WTC11 (cell line): ENCODE results near the gene MTA1. TPM values are rescaled to one million over a fixed set of nuclear protein-coding genes. Genes with fewer than 3 reads are reported as not detected.

Source experiments
- ATAC-seq: fragments of 200-7000 bp; cut with Tn5 transposase; 2 replicates; pipeline ENCODE4 v1.10.0; 2021; ENCODE audit warnings: mild to moderate bottlenecking, moderate library complexity
- CTCF ChIA-PET: fragments of 300-600 bp; sonication (Branson Sonifier 250); formaldehyde crosslinking; loops from one replicate; lab custom pipeline; 2021; ENCODE audit warnings: antibody characterized with exemption; lab: Charles Lee
- POLR2A ChIA-PET: fragments of 350-600 bp; sonication (Branson Sonifier 250); formaldehyde crosslinking; loops from one replicate; lab custom pipeline; 2021; ENCODE audit warnings: antibody characterized with exemption; lab: Charles Lee
- DNase-seq: peaks from one replicate; pipeline ENCODE4 v3.0.0; 2021; ENCODE audit warnings: low spot score
- H3K27ac Mint-ChIP-seq: 2 replicates; pipeline ENCODE4 v1.8.0; 2021; ENCODE audit warnings: mixed read lengths
- H3K27me3 Mint-ChIP-seq: 2 replicates; pipeline ENCODE4 v1.8.0; 2021; ENCODE audit warnings: low read depth, mild to moderate bottlenecking, moderate library complexity, mixed read lengths
- H3K36me3 Mint-ChIP-seq: 2 replicates; pipeline ENCODE4 v1.8.0; 2021; ENCODE audit warnings: mixed read lengths
- H3K4me1 Mint-ChIP-seq: 2 replicates; pipeline ENCODE4 v1.8.0; 2022; ENCODE audit warnings: mixed read lengths
- H3K4me3 Mint-ChIP-seq: 2 replicates; pipeline ENCODE4 v1.8.0; 2021; ENCODE audit warnings: mild to moderate bottlenecking, moderate library complexity, mixed read lengths
- H3K9me3 Mint-ChIP-seq: 2 replicates; pipeline ENCODE4 v1.8.0; 2021; ENCODE audit warnings: mixed read lengths
- ATF6 ChIP-seq: sonication (generic); formaldehyde crosslinking; IDR thresholded peaks from 2 replicates; pipeline ENCODE4 v1.8.1; 2023; ENCODE audit warnings: mild to moderate bottlenecking, missing genetic modification reagents
- CREB1 ChIP-seq: sonication (generic); formaldehyde crosslinking; IDR thresholded peaks from 2 replicates; pipeline ENCODE4 v1.8.0; 2023; ENCODE audit warnings: mild to moderate bottlenecking, missing genetic modification reagents
- E2F4 ChIP-seq: sonication (generic); formaldehyde crosslinking; IDR thresholded peaks from 2 replicates; pipeline ENCODE4 v1.8.1; 2022; ENCODE audit warnings: low read depth, mild to moderate bottlenecking, moderate library complexity, missing genetic modification reagents, borderline replicate concordance
- EMX1 ChIP-seq: fragments of 250-450 bp; sonication (Bioruptor Pico); IDR thresholded peaks from 2 replicates; pipeline ENCODE4 v1.8.0; 2021; ENCODE audit warnings: mild to moderate bottlenecking
- GTF2I ChIP-seq: fragments of 250-450 bp; sonication (Bioruptor Pico); conservative IDR thresholded peaks from 2 replicates; pipeline ENCODE4 v1.4.0; 2021; ENCODE audit warnings: mild to moderate bottlenecking
- HMGA2 ChIP-seq: fragments of 250-450 bp; sonication (Bioruptor Pico); IDR thresholded peaks from 2 replicates; pipeline ENCODE4 v1.4.0; 2021; ENCODE audit warnings: mild to moderate bottlenecking, moderate library complexity
- JUN ChIP-seq: sonication (generic); formaldehyde crosslinking; IDR thresholded peaks from 2 replicates; pipeline ENCODE4 v1.8.0; 2023; ENCODE audit warnings: mild to moderate bottlenecking, missing genetic modification reagents
- NR1H2 ChIP-seq: sonication (generic); formaldehyde crosslinking; IDR thresholded peaks from 2 replicates; pipeline ENCODE4 v1.9.0; 2021; ENCODE audit warnings: mild to moderate bottlenecking, moderate library complexity, missing genetic modification reagents
- PRRX2 ChIP-seq: fragments of 250-450 bp; sonication (Bioruptor Pico); IDR thresholded peaks from 2 replicates; pipeline ENCODE4 v1.8.0; 2021; ENCODE audit warnings: mild to moderate bottlenecking
- SP1 ChIP-seq: sonication (generic); formaldehyde crosslinking; conservative IDR thresholded peaks from 2 replicates; pipeline ENCODE4 v1.8.1; 2022; ENCODE audit warnings: missing genetic modification reagents
- TEAD4 ChIP-seq: sonication (generic); formaldehyde crosslinking; IDR thresholded peaks from 2 replicates; pipeline ENCODE4 v1.8.0; 2022; ENCODE audit warnings: mild to moderate bottlenecking, missing genetic modification reagents
- ZBTB21 ChIP-seq: sonication (generic); formaldehyde crosslinking; IDR thresholded peaks from 2 replicates; pipeline ENCODE4 v1.8.1; 2023; ENCODE audit warnings: mild to moderate bottlenecking, missing genetic modification reagents, borderline replicate concordance
- ZNF121 ChIP-seq: sonication (generic); formaldehyde crosslinking; IDR thresholded peaks from 2 replicates; pipeline ENCODE4 v1.8.0; 2023; ENCODE audit warnings: missing genetic modification reagents
- ZNF423 ChIP-seq: fragments of 250-450 bp; sonication (Bioruptor Pico); IDR thresholded peaks from 2 replicates; pipeline ENCODE4 v2.1.2; 2022; ENCODE audit warnings: mild to moderate bottlenecking, moderate library complexity
- ZNF532 ChIP-seq: fragments of 250-450 bp; sonication (Bioruptor Pico); IDR thresholded peaks from 2 replicates; pipeline ENCODE4 v1.9.0; 2021; ENCODE audit warnings: mild to moderate bottlenecking, borderline replicate concordance
- ZNF671 ChIP-seq: fragments of 250-450 bp; sonication (Bioruptor Pico); IDR thresholded peaks from 2 replicates; pipeline ENCODE4 v1.8.0; 2021; ENCODE audit warnings: mild to moderate bottlenecking
- total RNA-seq: library from RNA; stranded (reverse); gene quantifications from 3 replicates; pipeline ENCODE4 v1.2.3, GENCODE V29; 2021
- TF ChIP-seq, protein P1 (sequence below): sonication (generic); formaldehyde crosslinking; IDR thresholded peaks from 2 replicates; pipeline ENCODE4 v1.8.0; 2022; ENCODE audit warnings: mild to moderate bottlenecking, missing genetic modification reagents
- TF ChIP-seq, protein P2 (sequence below): fragments of 250-450 bp; sonication (Bioruptor Pico); IDR thresholded peaks from 2 replicates; pipeline ENCODE4 v1.9.0; 2021; ENCODE audit warnings: moderate library complexity, mild to moderate bottlenecking, inconsistent platforms, borderline replicate concordance
- TF ChIP-seq, protein P3 (sequence below): sonication (generic); formaldehyde crosslinking; IDR thresholded peaks from 2 replicates; pipeline ENCODE4 v1.8.0; 2022; ENCODE audit warnings: mild to moderate bottlenecking, missing genetic modification reagents
- TF ChIP-seq, protein P4 (sequence below): fragments of 200-600 bp; IDR thresholded peaks from 2 replicates; pipeline ENCODE4 v1.8.0; 2022; ENCODE audit warnings: antibody characterized with exemption

MTA1 gene
- total RNA-seq, 1 experiment from 2014 or later: 279 TPM

DNA sequence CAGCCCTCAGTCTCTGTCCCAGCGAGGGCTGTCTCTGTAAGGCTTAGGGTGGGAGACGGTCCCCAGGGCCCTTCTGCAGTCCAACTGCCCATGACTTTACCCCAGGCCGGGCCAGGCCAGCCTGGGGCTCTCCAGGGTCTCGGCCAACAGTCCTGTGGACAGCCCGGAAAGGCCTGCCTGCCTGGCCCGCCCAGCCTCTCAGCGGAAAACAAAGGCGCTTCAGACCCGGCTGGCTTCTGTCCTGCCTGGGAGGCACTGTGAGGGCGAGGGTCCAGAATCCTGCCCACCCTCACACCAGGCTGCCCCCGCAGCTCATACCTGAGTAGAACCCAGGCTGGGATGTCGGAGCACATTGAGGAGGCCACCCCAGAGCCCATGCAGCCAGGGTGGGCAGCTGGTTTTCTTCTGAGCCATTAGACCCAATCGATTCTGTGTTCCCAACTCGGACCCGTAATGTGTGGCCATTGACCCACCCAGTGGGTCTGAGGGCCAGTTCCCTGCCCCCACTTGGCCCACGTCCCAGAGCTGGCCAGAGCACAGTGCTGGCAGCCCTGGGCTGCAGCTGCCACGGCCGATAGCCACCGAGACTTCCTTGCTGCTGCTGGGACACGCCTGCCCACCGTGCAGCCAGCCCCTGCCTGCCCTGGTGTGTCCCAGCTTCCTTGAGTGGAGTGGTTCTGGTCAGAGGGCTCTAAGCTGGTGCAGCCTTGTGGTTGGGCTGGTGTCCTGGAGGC lies 56.6 kb downstream of the MTA1 start:
- Mint-ChIP-seq H3K27ac (no peak overlapping the region), H3K36me3 (no peaks in the 10 kb centered on the region), H3K27me3 (peaks cover 57% of the 10 kb centered on the region), H3K9me3 (no peaks in the 10 kb centered on the region), H3K4me3 (peak overlapping the region; percentile 49; the same call in 1 of the 2 replicates), H3K4me1 (peaks cover 13% of the 10 kb centered on the region; the same call in 1 of the 2 replicates)
- peak; percentile 51; the same call in 1 of the 2 replicates for TF ChIP-seq ZNF121
- no peak for TF ChIP-seq ZNF532
- no peak for TF ChIP-seq ATF6 (CRISPR knock-in tag)
- ATAC-seq: no peak
- ChIA-PET POLR2A (no interaction called here), CTCF (interaction anchor here (1.0 to 1.8 kb wide), 4 partner anchors 9 to 113 kb away, joined by 3 to 9 read pairs (median 3); no protein-coding TSS in a partner anchor)
- no peak for DNase-seq

- H3K4me1 Mint-ChIP-seq: peaks cover 17% of the 10 kb centered on the region
- DNase-seq (no peak), ATAC-seq (no peak)
- no peaks in the 10 kb centered on the region for H3K9me3 Mint-ChIP-seq
- ChIA-PET CTCF (interaction anchor here (1.0 to 1.2 kb wide), 2 partner anchors 9 to 13 kb away, joined by 3 to 9 read pairs; no protein-coding TSS in a partner anchor), POLR2A (no interaction called here)
- no peaks in the 10 kb centered on the region for H3K36me3 Mint-ChIP-seq
- no peak overlapping the region for H3K4me3 Mint-ChIP-seq
- H3K27me3 Mint-ChIP-seq: peaks cover 64% of the 10 kb centered on the region
- H3K27ac Mint-ChIP-seq: no peak overlapping the region
- TF ChIP-seq ZNF423 (no peak), ZNF671 (CRISPR knock-in tag) (no peak), GTF2I (CRISPR knock-in tag) (no peak), HMGA2 (CRISPR knock-in tag) (no peak), NR1H2 (CRISPR knock-in tag) (no peak), CREB1 (CRISPR knock-in tag) (no peak), JUN (no peak), EMX1 (no peak), ZBTB21 (CRISPR knock-in tag) (no peak), TEAD4 (CRISPR knock-in tag) (no peak), PRRX2 (CRISPR knock-in tag) (no peak), SP1 (CRISPR knock-in tag) (no peak), E2F4 (CRISPR knock-in tag) (no peak)
- TF ChIP-seq, protein P1, sequence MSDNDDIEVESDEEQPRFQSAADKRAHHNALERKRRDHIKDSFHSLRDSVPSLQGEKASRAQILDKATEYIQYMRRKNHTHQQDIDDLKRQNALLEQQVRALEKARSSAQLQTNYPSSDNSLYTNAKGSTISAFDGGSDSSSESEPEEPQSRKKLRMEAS (CRISPR knock-in tag): no peak
- TF ChIP-seq, protein P2, sequence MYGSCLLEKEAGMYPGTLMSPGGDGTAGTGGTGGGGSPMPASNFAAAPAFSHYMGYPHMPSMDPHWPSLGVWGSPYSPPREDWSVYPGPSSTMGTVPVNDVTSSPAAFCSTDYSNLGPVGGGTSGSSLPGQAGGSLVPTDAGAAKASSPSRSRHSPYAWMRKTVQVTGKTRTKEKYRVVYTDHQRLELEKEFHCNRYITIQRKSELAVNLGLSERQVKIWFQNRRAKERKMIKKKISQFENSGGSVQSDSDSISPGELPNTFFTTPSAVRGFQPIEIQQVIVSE (CRISPR knock-in tag): no peak
- TF ChIP-seq, protein P3, sequence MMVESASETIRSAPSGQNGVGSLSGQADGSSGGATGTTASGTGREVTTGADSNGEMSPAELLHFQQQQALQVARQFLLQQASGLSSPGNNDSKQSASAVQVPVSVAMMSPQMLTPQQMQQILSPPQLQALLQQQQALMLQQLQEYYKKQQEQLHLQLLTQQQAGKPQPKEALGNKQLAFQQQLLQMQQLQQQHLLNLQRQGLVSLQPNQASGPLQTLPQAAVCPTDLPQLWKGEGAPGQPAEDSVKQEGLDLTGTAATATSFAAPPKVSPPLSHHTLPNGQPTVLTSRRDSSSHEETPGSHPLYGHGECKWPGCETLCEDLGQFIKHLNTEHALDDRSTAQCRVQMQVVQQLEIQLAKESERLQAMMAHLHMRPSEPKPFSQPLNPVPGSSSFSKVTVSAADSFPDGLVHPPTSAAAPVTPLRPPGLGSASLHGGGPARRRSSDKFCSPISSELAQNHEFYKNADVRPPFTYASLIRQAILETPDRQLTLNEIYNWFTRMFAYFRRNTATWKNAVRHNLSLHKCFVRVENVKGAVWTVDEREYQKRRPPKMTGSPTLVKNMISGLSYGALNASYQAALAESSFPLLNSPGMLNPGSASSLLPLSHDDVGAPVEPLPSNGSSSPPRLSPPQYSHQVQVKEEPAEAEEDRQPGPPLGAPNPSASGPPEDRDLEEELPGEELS (CRISPR knock-in tag): no peak
- TF ChIP-seq, protein P4, sequence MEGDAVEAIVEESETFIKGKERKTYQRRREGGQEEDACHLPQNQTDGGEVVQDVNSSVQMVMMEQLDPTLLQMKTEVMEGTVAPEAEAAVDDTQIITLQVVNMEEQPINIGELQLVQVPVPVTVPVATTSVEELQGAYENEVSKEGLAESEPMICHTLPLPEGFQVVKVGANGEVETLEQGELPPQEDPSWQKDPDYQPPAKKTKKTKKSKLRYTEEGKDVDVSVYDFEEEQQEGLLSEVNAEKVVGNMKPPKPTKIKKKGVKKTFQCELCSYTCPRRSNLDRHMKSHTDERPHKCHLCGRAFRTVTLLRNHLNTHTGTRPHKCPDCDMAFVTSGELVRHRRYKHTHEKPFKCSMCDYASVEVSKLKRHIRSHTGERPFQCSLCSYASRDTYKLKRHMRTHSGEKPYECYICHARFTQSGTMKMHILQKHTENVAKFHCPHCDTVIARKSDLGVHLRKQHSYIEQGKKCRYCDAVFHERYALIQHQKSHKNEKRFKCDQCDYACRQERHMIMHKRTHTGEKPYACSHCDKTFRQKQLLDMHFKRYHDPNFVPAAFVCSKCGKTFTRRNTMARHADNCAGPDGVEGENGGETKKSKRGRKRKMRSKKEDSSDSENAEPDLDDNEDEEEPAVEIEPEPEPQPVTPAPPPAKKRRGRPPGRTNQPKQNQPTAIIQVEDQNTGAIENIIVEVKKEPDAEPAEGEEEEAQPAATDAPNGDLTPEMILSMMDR: no peak
These were observed 57.4 kb downstream of the MTA1 start for GRCh38 chr14:105476831-105477659.
